ENCODE measurements around the gene PPP1R12A.
"Not testable (repeated sequence)": the region's sequence is repeated elsewhere in the genome, so short reads cannot be mapped to it uniquely, and the experiment has no call there.

Gene PPP1R12A

GRCh38 chr12:79949098-79949497 lies 14.2 kb upstream of the PPP1R12A start:
- no peak overlapping the region for H3K4me3 ChIP-seq (ENCODE audit: low read length)
- no peak for TF ChIP-seq CTCF (IDR thresholded peaks at IDR 0.05; ENCODE audit: insufficient read depth, low read depth, low read length, missing control alignments)
- DNase-seq (ENCODE audit: low read depth): no peak

GRCh38 chr12:79945433-79945832 lies 10.5 kb upstream of the PPP1R12A start:
- no peak for TF ChIP-seq CTCF (IDR thresholded peaks at IDR 0.05; ENCODE audit: insufficient read depth, low read depth, low read length, missing control alignments)
- H3K4me3 ChIP-seq (ENCODE audit: low read length): no peak overlapping the region
- no peak for DNase-seq (ENCODE audit: low read depth)

DNA sequence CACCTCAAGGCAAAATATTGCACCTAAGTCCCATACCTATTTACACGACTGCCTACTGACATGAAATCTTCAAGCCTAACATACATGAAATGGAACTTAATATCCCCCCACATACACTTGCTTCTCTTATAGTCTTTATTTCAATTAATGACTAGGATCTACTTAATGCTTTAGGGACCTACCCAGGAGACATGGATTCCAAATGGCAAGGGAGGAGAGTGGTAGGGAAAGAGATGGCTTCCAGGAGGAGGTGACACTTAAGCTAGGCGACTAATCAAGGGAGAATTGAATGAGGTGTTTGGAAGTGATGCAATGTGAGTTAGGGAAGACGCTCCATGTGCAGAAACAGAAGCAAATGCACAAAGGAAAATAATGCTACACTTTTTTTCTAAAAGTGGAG lies 9.7 kb upstream of the PPP1R12A start:
- no peak overlapping the region for H3K4me3 ChIP-seq (ENCODE audit: low read length)
- TF ChIP-seq CTCF (IDR thresholded peaks at IDR 0.05; ENCODE audit: insufficient read depth, low read depth, low read length, missing control alignments): no peak
- DNase-seq (ENCODE audit: low read depth): no peak

GRCh38 chr12:79942846-79943245 lies 7.9 kb upstream of the PPP1R12A start:
- not testable (repeated sequence) for H3K4me3 ChIP-seq (ENCODE audit: low read length); DNase-seq (ENCODE audit: low read depth)

GRCh38 chr12:79939728-79940310 lies 4.9 kb upstream of the PPP1R12A start:
- H3K4me3 ChIP-seq (ENCODE audit: low read length): no peak overlapping the region
- TF ChIP-seq CTCF (IDR thresholded peaks at IDR 0.05; ENCODE audit: insufficient read depth, low read depth, low read length, missing control alignments): no peak
- DNase-seq (ENCODE audit: low read depth): no peak

DNA sequence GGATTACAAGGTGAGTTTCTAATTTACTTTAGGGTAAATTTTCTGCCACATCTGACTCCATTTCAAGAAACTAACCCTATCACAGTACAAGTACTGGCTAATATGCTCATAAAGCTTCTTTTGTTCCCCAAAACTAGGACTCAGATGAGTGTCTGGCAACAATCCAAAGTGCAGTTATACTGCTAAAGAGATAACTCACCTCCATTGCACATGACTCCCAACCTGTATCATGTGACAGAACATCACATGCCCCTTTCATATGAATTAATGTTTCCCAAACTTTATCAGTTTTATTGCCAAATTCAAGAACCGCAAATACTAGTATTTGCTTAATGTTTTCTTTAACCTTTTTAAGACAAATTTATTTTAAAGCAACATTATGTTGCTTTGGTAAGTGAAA lies 3.9 kb upstream of the PPP1R12A start:
- TF ChIP-seq CTCF (IDR thresholded peaks at IDR 0.05; ENCODE audit: insufficient read depth, low read depth, low read length, missing control alignments): no peak
- no peak for DNase-seq (ENCODE audit: low read depth)
- H3K4me3 ChIP-seq (ENCODE audit: low read length): no peak overlapping the region

GRCh38 chr12:79936670-79937069 lies 1.8 kb upstream of the PPP1R12A start:
- no peak for TF ChIP-seq CTCF (IDR thresholded peaks at IDR 0.05; ENCODE audit: insufficient read depth, low read depth, low read length, missing control alignments)
- no peak for DNase-seq (ENCODE audit: low read depth)
- peak overlapping the region; percentile 4 for H3K4me3 ChIP-seq (ENCODE audit: low read length)
